Ishikawa (cell line): ENCODE data around the gene FOS.

ENCODE experiments used
- CEBPB ChIP-seq: IDR thresholded peaks from 2 replicates; pipeline ENCODE4 v1.6.1; 2012
- CREB1 ChIP-seq: IDR thresholded peaks from 2 replicates; pipeline ENCODE4 v1.6.1; 2012; ENCODE audit warnings: low read depth
- EGR1 ChIP-seq: IDR thresholded peaks from 2 replicates; pipeline ENCODE4 v1.6.1; 2012
- EP300 ChIP-seq: IDR thresholded peaks from 2 replicates; pipeline ENCODE4 v1.6.1; 2012; ENCODE audit warnings: borderline replicate concordance
- FOXM1 ChIP-seq: IDR thresholded peaks from 2 replicates; pipeline ENCODE4 v1.6.1; 2012; ENCODE audit warnings: low read depth, borderline replicate concordance
- NFIC ChIP-seq: IDR thresholded peaks from 2 replicates; pipeline ENCODE4 v1.6.1; 2012
- RAD21 ChIP-seq: IDR thresholded peaks from 2 replicates; pipeline ENCODE4 v1.6.1; 2012; ENCODE audit warnings: low read depth
- TAF1 ChIP-seq: IDR thresholded peaks from 2 replicates; pipeline ENCODE4 v1.6.1; 2012; ENCODE audit warnings: low read depth, mild to moderate bottlenecking
- TCF12 ChIP-seq: IDR thresholded peaks from 2 replicates; pipeline ENCODE4 v1.6.1; 2012; ENCODE audit warnings: low read depth
- TEAD4 ChIP-seq: IDR thresholded peaks from 2 replicates; pipeline ENCODE4 v1.6.1; 2012
- USF1 ChIP-seq: IDR thresholded peaks from 2 replicates; pipeline ENCODE4 v1.6.1; 2012
- YY1 ChIP-seq: IDR thresholded peaks from 2 replicates; pipeline ENCODE4 v1.6.1; 2012; ENCODE audit warnings: low read depth
- ZBTB7A ChIP-seq: IDR thresholded peaks from 2 replicates; pipeline ENCODE4 v1.6.1; 2012; ENCODE audit warnings: low read depth
- TF ChIP-seq, protein P1 (sequence below): IDR thresholded peaks from 2 replicates; pipeline ENCODE4 v1.6.1; 2012
- TF ChIP-seq, protein P2 (sequence below): IDR thresholded peaks from 2 replicates; pipeline ENCODE4 v1.6.1; 2012; ENCODE audit warnings: low read depth, mild to moderate bottlenecking

The FOS gene

GRCh38 chr14:75329369-75329768, 50.7 kb downstream of the FOS start:
- TF ChIP-seq EP300: no peak
- no peak for TF ChIP-seq FOXM1
- TF ChIP-seq NFIC: no peak
- no peak for TF ChIP-seq TCF12
- TF ChIP-seq USF1: no peak
- no peak for TF ChIP-seq TEAD4
- TF ChIP-seq, protein P1, sequence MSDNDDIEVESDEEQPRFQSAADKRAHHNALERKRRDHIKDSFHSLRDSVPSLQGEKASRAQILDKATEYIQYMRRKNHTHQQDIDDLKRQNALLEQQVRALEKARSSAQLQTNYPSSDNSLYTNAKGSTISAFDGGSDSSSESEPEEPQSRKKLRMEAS: no peak
- TF ChIP-seq, protein P2, sequence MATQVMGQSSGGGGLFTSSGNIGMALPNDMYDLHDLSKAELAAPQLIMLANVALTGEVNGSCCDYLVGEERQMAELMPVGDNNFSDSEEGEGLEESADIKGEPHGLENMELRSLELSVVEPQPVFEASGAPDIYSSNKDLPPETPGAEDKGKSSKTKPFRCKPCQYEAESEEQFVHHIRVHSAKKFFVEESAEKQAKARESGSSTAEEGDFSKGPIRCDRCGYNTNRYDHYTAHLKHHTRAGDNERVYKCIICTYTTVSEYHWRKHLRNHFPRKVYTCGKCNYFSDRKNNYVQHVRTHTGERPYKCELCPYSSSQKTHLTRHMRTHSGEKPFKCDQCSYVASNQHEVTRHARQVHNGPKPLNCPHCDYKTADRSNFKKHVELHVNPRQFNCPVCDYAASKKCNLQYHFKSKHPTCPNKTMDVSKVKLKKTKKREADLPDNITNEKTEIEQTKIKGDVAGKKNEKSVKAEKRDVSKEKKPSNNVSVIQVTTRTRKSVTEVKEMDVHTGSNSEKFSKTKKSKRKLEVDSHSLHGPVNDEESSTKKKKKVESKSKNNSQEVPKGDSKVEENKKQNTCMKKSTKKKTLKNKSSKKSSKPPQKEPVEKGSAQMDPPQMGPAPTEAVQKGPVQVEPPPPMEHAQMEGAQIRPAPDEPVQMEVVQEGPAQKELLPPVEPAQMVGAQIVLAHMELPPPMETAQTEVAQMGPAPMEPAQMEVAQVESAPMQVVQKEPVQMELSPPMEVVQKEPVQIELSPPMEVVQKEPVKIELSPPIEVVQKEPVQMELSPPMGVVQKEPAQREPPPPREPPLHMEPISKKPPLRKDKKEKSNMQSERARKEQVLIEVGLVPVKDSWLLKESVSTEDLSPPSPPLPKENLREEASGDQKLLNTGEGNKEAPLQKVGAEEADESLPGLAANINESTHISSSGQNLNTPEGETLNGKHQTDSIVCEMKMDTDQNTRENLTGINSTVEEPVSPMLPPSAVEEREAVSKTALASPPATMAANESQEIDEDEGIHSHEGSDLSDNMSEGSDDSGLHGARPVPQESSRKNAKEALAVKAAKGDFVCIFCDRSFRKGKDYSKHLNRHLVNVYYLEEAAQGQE: no peak
- TF ChIP-seq YY1: no peak
- no peak for TF ChIP-seq CEBPB
- no peak for TF ChIP-seq RAD21
- TF ChIP-seq CREB1: no peak
- no peak for TF ChIP-seq TAF1
- TF ChIP-seq ZBTB7A: no peak
- no peak for TF ChIP-seq EGR1

- TF ChIP-seq TAF1: no peak
- no peak for TF ChIP-seq YY1
- TF ChIP-seq NFIC: no peak
- TF ChIP-seq EP300: no peak
- no peak for TF ChIP-seq TEAD4
- TF ChIP-seq TCF12: no peak
- TF ChIP-seq CREB1: no peak
- TF ChIP-seq CEBPB: no peak
- no peak for TF ChIP-seq ZBTB7A
- TF ChIP-seq, protein P2: no peak
- TF ChIP-seq RAD21: no peak
- TF ChIP-seq FOXM1: no peak
- TF ChIP-seq USF1: no peak
- TF ChIP-seq, protein P1: no peak
- TF ChIP-seq EGR1: no peak
Measured at GRCh38 chr14:75331471-75331870, 52.8 kb downstream of the FOS start.
